HG03378 (cell line): ENCODE data around the gene LIN37.

Experiments used
- ATAC-seq: cut with Tn5 transposase; IDR thresholded peaks from one replicate; pipeline ENCODE4 v1.9.1; 2021; ENCODE audit warnings: mild to moderate bottlenecking, moderate library complexity; ENCODE audit not compliant: unreplicated experiment

LIN37 gene

GRCh38 chr19:35748106-35749020, at the start of gene LIN37:
Gene LIN37, plus strand, starts transcription at chr19:35748576. Its CDS starts 149 bp downstream, at chr19:35748725.
- peak; percentile 72 for ATAC-seq

DNA sequence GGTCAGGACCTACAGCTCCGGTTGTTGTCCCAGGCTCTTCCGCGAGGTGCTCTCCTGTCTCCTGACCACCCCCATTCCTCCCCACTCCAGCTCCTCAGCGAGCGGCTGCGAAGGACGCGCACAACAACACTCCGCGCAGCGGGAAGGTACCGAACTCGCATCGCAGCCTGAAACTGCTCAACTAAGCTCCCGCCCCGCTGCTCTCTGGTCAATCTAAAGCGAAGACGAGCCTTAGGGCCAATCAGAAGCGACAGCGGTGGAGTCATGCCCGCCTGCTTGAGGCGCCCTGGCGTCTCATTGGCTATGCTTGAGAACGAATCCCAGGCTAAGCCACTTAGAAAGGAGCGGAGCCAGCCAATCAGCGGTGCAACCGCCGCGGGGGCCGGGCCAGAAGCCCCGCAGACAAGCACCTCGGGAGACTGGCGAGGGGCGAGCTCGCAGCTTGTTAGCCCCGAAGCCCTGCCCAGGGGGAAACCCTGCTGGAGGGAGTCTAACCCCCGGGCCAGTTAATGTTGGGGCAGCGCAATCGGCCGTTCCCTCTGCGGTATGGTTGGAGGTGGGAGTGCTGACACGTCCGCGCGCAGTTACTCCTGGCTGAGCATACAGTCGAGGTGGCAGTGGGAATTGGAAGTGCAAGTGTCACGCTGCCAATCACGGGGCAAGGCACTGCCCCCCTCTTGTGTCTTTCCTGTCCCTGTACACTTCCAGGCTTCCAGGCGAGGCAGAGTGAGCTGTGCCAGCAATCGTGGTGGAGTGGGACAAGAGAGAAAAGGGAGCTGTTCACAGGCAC, 46.0 kb upstream of the LIN37 start:
- peak; percentile 92 for ATAC-seq

GRCh38 chr19:35703343-35703742, 45.0 kb upstream of the LIN37 start:
- no peak for ATAC-seq

- no peak for ATAC-seq
These were observed 44.2 kb upstream of the LIN37 start, which contains the start of gene ZBTB32 for GRCh38 chr19:35704218-35704617. Gene ZBTB32, plus strand, starts transcription at chr19:35704558. Its CDS starts 10,069 bp downstream, at chr19:35714627.

DNA sequence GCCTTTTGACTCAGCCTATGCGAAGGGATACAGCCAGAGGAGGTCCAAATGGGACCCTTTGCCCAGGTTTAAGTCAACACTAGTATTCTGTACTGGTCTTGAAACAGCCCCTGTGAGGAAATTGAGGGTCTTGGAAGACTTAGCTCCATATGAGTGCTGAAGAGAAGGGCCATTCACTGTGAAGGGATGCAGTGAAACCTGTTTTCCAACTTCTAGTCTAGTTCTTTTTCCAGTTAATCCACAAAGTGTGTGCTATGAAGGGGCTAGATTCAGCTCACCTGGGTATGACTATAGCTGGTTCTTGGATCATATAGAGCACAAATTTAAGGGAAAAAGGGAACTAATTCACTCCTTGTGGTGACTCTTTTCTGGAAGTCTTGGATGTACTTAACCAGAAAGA, 40.0 kb upstream of the LIN37 start:
- ATAC-seq, result no peak

GRCh38 chr19:35710784-35711723, 37.3 kb upstream of the LIN37 start:
- ATAC-seq, result peak; percentile 31

DNA sequence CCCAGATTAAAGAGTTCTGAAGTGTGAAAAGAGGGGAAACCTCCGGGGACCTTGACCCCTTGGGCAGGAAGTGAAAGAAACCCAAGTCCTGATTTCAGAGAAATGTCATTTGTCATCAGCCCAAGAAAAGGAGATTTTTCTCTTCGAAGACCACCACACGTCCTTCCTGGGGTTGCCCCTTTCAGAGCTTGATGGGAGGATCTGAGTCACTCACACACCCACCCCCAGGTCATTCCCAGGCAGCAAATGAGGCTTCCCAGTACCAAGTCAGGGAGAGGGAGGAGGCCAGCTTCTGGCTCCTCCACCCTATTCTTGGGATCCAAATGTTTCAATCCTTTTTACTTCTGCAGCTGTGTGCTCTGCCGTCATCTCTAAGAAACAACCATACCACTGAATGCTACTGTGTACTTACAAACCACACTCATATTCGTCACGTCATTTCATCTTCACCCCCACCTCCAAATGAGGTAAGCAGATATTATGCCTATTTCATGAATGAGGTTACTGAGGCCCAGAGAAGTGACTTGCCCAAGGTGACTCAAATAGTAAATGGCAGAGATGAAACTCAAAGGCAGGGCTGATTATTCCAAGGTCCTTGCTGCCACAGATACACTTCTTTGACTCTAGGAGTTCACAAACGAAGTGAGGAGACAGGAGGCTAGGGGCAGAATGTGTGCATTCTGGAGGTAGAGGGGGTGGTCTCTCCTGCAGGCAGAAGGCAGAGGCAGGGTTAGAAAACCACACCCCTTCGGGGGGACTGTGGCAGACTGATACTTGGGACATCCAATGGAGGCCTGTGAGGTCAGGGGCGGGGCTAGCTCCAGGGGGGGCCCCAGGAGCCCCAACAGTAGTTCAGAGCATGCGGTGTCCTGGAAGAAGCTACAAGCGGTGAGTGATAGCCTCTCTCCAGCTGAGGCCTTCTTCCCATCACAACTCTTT, 35.5 kb upstream of the LIN37 start:
- ATAC-seq, result peak; percentile 18

- ATAC-seq, result no peak
These were observed 34.9 kb upstream of the LIN37 start for GRCh38 chr19:35713506-35713850.

DNA sequence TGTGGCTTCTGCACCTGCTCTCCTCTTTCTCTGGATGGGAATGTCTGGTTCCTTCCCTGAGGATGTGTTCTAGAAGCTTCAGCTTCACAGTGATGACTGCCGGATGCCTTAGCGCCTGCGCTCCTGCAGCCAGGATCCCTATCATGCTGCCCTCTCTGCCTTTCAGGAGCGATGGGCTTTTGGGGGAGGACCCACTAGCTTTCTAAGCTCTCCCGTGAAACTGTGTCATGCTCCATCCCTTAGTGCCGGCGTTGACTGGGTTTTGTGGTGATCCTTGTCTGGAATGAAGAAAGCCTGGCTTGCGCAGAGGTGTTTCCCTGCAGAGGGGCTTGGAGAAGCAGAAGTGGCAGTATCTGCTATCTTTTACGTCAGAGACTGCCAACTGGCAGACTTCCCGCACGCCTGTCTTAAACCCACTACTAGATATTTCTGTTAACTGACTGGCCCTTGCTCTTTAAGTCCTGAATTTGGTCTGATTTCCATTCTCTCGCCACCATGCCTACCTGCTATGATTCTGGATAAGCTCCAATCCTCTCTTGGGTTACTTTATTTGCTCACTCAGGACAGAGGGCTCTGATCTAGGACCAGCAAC, 34.4 kb upstream of the LIN37 start:
- ATAC-seq, result no peak

GRCh38 chr19:35714601-35715354, 33.6 kb upstream of the LIN37 start:
- no peak for ATAC-seq

DNA sequence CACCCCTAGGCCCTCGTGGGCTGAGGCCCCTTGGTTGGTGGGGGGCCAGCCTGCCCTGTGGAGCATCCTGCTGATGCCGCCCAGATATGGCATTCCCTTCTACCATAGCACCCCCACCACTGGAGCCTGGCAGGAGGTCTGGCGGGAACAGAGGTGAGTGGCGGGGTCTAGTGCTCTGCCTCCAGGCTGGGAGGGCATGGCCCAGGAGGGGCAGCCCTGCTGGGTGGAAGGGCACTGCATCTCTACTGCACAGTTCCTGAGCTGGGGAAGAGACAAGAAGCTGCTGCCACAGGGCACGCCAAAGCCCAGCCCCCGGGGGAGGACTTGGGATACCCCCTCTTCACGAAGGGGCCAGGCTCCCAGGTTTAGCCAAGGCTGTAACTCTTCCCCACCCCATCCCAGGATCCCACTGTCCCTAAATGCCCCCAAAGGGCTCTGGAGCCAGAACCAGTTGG, 33.0 kb upstream of the LIN37 start:
- no peak for ATAC-seq

GRCh38 chr19:35715981-35716800, 32.2 kb upstream of the LIN37 start:
- no peak for ATAC-seq

DNA sequence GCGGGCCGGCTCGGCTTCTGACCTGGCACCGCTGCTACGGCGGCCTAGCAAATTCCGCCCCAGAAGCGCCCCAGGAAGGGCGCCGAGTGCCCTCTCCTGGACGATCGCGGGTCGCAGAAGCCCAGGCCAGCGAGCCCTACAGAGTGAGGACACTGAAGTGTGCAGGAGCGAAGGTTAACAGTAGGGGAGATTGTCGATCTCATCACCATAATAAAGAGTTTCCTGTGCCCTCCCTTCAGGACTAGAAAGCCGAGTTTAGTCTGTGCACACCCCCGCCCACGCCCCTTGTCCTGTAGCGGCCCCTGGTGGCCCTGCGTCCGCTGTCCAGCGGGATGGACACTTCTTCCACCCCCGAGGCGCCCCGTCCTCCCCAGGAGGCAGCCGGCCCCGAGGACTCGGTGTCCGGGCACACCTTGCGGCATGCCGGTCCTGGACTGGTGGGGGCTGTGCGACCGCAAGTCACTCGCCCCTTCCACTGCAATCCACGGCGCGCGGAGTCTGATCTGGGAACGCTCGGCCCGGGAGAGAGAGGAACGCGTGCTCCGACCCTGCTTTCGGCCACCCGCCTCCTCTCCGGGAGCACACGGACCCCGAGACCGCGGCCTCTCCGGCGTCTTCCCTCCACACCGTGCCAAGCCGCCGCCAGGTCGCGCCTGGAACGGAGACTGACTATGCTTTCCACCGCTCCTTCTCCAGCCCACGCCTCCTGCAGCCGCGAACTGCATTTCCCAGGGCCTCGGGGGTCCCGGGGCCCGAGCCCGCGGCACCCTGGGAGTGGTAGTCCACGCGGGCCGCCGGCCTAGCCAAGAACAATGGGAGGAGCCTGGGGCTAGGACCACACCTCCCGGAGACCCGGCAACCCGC, 31.3 kb upstream of the LIN37 start:
- ATAC-seq, result peak; percentile 51

DNA sequence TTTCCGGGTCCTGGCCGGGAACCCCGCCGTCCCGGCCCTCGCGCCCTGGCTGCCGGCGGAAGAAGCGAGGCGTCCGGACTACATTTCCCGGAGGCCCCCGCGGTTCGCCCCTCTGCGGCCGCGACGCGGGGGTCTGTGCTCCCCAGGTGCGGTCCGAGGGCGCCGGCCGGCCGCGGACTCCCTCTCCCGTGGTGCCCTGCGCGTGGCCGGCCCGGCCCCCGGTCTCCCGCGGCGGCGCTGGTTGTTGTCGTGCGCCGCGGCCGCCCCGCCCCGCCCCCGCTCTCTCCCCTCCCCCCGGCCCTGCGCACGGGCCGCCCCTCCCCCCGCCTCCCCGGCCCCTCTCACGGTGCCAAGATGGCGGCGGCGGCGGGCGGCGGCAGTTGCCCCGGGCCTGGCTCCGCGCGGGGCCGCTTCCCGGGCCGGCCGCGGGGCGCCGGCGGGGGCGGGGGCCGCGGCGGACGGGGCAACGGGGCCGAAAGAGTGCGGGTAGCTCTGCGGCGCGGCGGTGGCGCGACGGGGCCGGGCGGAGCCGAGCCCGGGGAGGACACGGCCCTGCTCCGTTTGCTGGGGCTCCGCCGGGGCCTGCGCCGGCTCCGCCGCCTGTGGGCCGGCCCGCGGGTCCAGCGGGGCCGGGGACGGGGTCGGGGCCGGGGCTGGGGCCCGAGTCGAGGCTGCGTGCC, 30.6 kb upstream of the LIN37 start, which contains the start of gene KMT2B:
KMT2B (plus strand) TSS at position 339 of the 680 bp plus-strand sequence; CDS start at position 355, 16 bp downstream.
- no peak for ATAC-seq

DNA sequence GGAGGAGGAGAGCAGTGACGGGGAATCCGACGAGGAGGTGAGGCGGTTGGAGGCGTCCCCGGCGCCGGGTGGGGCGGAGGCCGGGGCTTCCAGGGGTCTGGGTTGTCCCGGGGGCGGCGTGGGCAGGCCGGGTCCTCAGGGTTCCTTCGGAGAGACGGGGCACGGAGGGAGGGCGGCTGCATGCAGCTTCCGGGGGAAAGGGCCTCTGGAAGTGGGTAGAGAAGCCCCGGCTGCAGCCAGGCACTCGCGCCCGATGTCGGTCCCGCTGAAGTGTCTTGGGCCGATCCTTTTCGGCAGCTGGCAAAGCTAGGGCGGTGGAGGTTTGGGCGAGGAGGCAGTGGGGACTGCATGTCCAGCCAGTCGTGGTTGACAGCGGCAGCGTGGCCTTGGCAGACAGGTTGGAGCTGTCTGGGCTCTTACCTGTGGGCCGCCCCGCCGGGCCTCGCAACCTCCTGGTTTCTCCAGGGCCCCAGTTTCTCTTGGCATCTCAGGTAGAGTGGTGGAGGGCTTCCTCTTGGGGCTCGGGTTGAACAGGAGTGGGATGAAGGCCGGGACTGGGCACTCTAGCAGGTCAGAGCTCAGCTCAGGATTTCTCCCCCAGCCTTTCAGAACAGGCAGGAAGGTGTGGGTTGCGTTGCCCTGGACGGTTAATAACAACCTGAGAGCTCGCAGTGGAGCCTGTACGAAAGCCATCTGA, 29.9 kb upstream of the LIN37 start:
- no peak for ATAC-seq
